ENCODE results near the gene GLP2R. TPM values are rescaled to one million over a fixed set of nuclear protein-coding genes. Genes with fewer than 3 reads are reported as not detected.

The GLP2R gene
- polyA plus RNA-seq, 1 of the 3 experiments (the other 2 are of a cell fraction) = not detected

- POLR2A ChIA-PET = no interaction called here
- Histone ChIP-seq H3K4me2 (no peak overlapping the region), H4K20me1 (ENCODE audit: insufficient read depth) (no peaks in the 10 kb centered on the region), H3K9me2 (no peaks in the 10 kb centered on the region), H3K27ac (ENCODE audit: low read depth in 2 of 2, low read length in 1 of 2) (no peak overlapping the region), H2AFZ (ENCODE audit: low read depth) (no peak overlapping the region), H3K27me3 (ENCODE audit: insufficient read depth) (peaks cover 17% of the 10 kb centered on the region; the same call in 1 of the 2 replicates), H3K36me3 (replicated peaks in 1 of 2; ENCODE audit: control insufficient read depth in 1 of 2, insufficient read depth in 2 of 2, low read length in 1 of 2) (no peaks in the 10 kb centered on the region), H3K9me3 (no peaks in the 10 kb centered on the region), H3K9ac (no peak overlapping the region), H3K4me1 (ENCODE audit: control insufficient read depth in 1 of 2, insufficient read depth in 2 of 2, low read depth in 1 of 2, low read length in 1 of 2) (no peaks in the 10 kb centered on the region), H3K4me3 (ENCODE audit: low read depth in 2 of 2, low read length in 1 of 2) (no peak overlapping the region), H3F3A (replicated peaks; ENCODE audit: insufficient read depth) (no peaks in the 10 kb centered on the region), H3K79me2 (ENCODE audit: insufficient read depth) (no peaks in the 10 kb centered on the region)
- no peak for DNase-seq
- CTCF ChIA-PET = interaction anchor here (1.1 kb wide), 1 partner anchor 12 kb away, joined by 4 read pairs; no protein-coding TSS in a partner anchor
- WGBS (ENCODE audit: low lambda C conversion rate) = 14% methylated on average over 3 of the region's 3 CpGs
- TF ChIP-seq NRF1 (IDR thresholded peaks at IDR 0.05; ENCODE audit: low read depth, low read length) = no peak
- no peak for TF ChIP-seq CHD2 (IDR thresholded peaks at IDR 0.05; ENCODE audit: low read length, partially characterized antibody)
- no peak for TF ChIP-seq USF2 (IDR thresholded peaks at IDR 0.05; ENCODE audit: borderline replicate concordance, low read depth, low read length)
- TF ChIP-seq RFX5 (IDR thresholded peaks at IDR 0.05; ENCODE audit: low read length) = no peak
- TF ChIP-seq SIN3A (IDR thresholded peaks at IDR 0.05; ENCODE audit: borderline replicate concordance, low read depth, low read length) = no peak
These were observed 45.2 kb upstream of the GLP2R start for GRCh38 chr17:9780552-9780951.

GRCh38 chr17:9783050-9783449 is 42.7 kb upstream of the GLP2R start:
- H3K4me1 ChIP-seq (ENCODE audit: control insufficient read depth in 1 of 2, insufficient read depth in 2 of 2, low read depth in 1 of 2, low read length in 1 of 2) = no peaks in the 10 kb centered on the region
- H4K20me1 ChIP-seq (ENCODE audit: insufficient read depth) = no peaks in the 10 kb centered on the region
- H3K27me3 ChIP-seq (ENCODE audit: insufficient read depth) = peaks cover 18% of the 10 kb centered on the region; the same call in 1 of the 2 replicates
- no peak overlapping the region for H3K4me2 ChIP-seq
- no peaks in the 10 kb centered on the region for H3K79me2 ChIP-seq (ENCODE audit: insufficient read depth)
- no peaks in the 10 kb centered on the region for H3K36me3 ChIP-seq (replicated peaks in 1 of 2; ENCODE audit: control insufficient read depth in 1 of 2, insufficient read depth in 2 of 2, low read length in 1 of 2)
- no peaks in the 10 kb centered on the region for H3K9me2 ChIP-seq
- H3K9me3 ChIP-seq = no peaks in the 10 kb centered on the region
- CTCF ChIA-PET = no interaction called here
- no peak overlapping the region for H3K27ac ChIP-seq (ENCODE audit: low read depth in 2 of 2, low read length in 1 of 2)
- no peaks in the 10 kb centered on the region for H3F3A ChIP-seq (replicated peaks; ENCODE audit: insufficient read depth)
- H3K9ac ChIP-seq = no peak overlapping the region
- WGBS (ENCODE audit: low lambda C conversion rate) = 6% methylated on average over 4 of the region's 4 CpGs
- no peak overlapping the region for H3K4me3 ChIP-seq (ENCODE audit: low read depth in 2 of 2, low read length in 1 of 2)
- DNase-seq = no peak
- POLR2A ChIA-PET = no interaction called here
- H2AFZ ChIP-seq (ENCODE audit: low read depth) = no peak overlapping the region
- TF ChIP-seq TAF1 (IDR thresholded peaks at IDR 0.05; ENCODE audit: borderline replicate concordance, low read depth, low read length) = no peak
- TF ChIP-seq EP300 (IDR thresholded peaks at IDR 0.05; ENCODE audit: borderline replicate concordance in 1 of 2, low read depth in 1 of 2, low read length in 1 of 2) = no peak
- no peak for TF ChIP-seq FOXJ3 (CRISPR knock-in tag; IDR thresholded peaks at IDR 0.05)
- TF ChIP-seq POLR2AphosphoS5 (IDR thresholded peaks at IDR 0.05; ENCODE audit: low read depth, low read length) = no peak
- no peak for TF ChIP-seq RAD21 (IDR thresholded peaks at IDR 0.05; ENCODE audit: low read length)
- TF ChIP-seq MAX (IDR thresholded peaks at IDR 0.05; ENCODE audit: low read depth) = no peak
- no peak for TF ChIP-seq SMC3 (IDR thresholded peaks at IDR 0.05; ENCODE audit: low read depth, low read length)
- no peak for TF ChIP-seq GATA2 (CRISPR knock-in tag; IDR thresholded peaks at IDR 0.05)
- TF ChIP-seq ZBTB33 (IDR thresholded peaks at IDR 0.05; ENCODE audit: borderline replicate concordance, low read depth) = no peak
- no peak for TF ChIP-seq NRF1 (IDR thresholded peaks at IDR 0.05; ENCODE audit: low read depth, low read length)
- TF ChIP-seq JUND (IDR thresholded peaks at IDR 0.05) = no peak
- no peak for TF ChIP-seq MXI1 (IDR thresholded peaks at IDR 0.05; ENCODE audit: low read depth, low read length)
- no peak for TF ChIP-seq FOSL2 (IDR thresholded peaks at IDR 0.05; ENCODE audit: borderline replicate concordance, low read depth)
- TF ChIP-seq TEAD4 (IDR thresholded peaks at IDR 0.05; ENCODE audit: borderline replicate concordance, insufficient read depth) = no peak
- no peak for TF ChIP-seq YY1 (IDR thresholded peaks at IDR 0.05; ENCODE audit: low read depth)
- no peak for TF ChIP-seq GABPA (IDR thresholded peaks at IDR 0.05; ENCODE audit: low read depth)
- no peak for TF ChIP-seq REST (IDR thresholded peaks at IDR 0.05; ENCODE audit: low read depth, low read length)
- no peak for TF ChIP-seq USF2 (IDR thresholded peaks at IDR 0.05; ENCODE audit: borderline replicate concordance, low read depth, low read length)
- no peak for TF ChIP-seq CHD2 (IDR thresholded peaks at IDR 0.05; ENCODE audit: low read length, partially characterized antibody)
